GM18858 (cell line): ENCODE results near the gene BTBD16.

Source experiments
- ATAC-seq: cut with Tn5 transposase; IDR thresholded peaks from one replicate; pipeline ENCODE4 v1.9.1; 2021; ENCODE audit not compliant: unreplicated experiment

BTBD16 gene

DNA sequence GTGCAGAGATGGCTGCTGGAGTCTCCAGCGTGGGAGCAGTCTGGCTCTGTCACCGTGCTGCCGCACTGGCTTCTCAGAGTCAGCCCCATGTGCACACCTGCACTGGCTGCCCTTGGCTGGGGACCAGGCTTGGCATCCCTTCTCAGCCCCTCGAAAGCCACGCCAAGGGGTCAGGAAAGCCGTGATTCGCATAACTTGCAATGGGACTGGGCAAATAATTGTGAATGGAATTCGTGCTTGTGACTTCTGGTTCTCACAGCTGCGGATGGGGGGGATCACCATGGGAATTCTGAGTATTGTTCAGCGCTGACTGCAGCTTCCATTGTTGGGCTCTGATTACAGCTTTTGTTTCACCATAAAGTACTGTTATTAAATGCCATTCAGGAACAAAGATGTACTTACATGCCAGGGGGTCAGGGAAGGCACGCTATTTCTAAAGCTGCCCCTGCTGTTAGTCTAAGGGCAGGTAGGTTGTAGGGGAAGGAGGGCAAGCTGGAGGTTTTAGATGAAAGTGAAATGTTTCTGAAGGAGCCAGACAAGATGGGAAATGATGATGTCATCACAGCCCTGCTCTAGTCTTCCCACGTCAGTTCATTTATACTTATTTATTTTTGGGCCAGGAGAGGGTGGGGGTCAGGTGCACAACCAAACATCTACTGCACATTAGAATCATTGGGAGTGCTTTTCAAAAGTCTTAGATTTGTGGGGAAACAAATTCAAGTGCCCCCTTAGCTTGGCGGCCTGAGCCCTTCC, 97.6 kb downstream of the BTBD16 start:
- ATAC-seq, result no peak

DNA sequence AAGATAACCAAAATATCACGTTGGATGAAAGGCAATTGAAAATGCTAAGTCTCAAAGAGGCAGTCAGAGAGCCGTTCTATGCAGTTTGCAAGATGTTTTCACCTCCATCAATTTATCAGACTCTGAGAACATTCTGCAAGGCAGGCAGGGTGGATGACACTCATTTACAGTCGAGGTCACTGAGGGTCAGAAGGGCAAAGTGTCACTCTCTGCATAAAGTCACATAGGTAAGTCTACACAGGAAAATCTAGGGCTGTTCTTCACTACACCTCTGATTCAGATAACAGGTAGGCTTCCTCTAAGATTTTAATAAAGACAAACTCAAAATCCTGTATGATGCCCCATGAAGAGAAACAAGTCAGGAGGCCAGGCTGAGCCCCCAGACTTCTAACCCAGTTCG, 102.0 kb downstream of the BTBD16 start:
- ATAC-seq, result no peak

DNA sequence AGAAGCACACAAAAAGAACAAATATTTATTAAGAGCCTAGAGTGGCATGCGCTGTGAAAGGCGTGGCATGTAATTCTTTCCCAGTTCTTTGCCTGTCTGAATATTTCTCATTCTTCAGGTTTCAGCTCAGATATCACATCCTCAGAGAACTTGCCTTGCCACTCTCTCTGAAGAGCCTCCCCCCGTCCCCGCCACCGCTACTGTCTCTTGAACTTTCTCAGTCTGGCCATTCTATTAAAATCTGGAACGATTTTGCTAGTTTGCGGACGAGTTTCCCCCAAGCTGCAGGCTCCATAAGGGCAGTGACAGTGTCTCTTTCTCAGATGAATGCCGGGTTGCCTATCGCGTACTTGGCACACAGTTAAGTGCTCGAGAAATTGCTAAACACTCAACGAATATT, 102.6 kb downstream of the BTBD16 start:
- no peak for ATAC-seq

- ATAC-seq, result peak; percentile 84
Measured at GRCh38 chr10:122374237-122374858, 103.3 kb downstream of the BTBD16 start, which contains the start of gene PLEKHA1. Gene PLEKHA1, plus strand, starts transcription at chr10:122374708. Its CDS starts 18,493 bp downstream, at chr10:122393201.

- ATAC-seq, result peak; percentile 45
Measured at GRCh38 chr10:122374859-122375678, 104.0 kb downstream of the BTBD16 start.

DNA sequence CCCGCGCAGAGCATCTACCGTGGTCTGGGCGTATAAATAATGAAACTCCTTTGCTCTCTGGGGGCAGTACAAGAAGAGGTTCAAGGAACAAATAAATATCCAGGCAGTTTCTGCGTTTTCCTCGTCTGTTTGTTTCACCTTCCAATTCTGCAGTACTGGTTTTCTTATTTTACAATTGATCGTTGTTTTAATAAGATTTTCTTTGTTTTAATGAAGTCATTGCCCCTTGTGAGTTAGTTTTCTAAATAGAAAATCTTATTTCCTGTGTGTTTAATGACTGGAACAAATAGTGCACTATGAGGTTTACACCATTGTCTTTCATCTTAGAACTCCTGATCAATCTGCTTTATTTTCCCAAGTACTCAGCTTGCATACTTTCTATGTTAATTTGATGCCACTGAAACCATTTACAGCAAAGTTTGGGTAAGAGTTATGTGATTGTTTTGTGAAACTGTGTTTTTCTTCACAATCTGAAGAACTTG, 104.6 kb downstream of the BTBD16 start:
- no peak for ATAC-seq

DNA sequence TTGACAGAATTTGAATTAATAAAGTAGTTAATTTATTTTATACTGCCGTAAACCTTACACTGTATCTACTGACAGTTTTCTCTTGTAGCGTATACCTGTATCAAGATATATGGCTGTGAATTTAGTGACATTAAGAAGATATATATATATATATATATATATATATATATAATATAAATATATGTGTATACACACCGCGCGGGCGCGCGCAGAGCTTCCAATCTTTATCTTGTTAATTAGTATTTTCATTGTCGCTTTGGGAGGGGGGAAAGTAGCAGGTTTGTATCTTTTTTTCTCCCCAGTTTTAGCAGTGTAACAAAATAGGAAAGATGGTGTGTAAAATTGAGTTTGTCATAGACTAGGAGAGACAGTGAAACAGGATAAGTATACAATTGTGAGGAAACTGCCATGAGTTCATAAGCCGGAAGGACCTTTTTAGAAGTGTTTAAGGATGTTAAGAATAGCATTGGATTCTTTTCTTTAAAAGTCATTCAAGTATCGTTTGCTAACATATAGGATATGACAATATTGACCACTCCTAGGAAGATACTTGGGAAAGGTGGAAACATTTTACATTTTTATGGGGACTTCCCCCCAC, 105.4 kb downstream of the BTBD16 start:
- no peak for ATAC-seq

DNA sequence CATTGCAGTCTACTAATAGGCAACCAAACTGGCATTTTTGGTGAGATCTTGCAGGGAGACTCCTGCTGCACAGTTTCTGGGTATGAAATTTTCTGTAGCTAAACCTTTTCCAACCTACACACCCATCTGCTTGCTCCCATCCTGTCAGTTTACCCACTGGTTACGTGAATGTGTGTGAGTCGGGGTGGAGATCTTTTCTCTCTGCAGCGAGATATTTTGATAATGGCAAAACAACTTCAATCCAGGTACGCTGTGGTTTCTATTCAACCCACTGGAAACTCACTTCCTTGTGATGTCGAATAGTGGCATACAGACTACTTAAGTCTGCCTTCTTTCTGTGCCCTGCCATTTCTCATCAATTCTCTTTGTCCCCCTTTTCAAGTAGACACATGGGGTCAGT, 107.9 kb downstream of the BTBD16 start:
- ATAC-seq, result no peak

GRCh38 chr10:122379537-122379936, 108.4 kb downstream of the BTBD16 start:
- no peak for ATAC-seq

DNA sequence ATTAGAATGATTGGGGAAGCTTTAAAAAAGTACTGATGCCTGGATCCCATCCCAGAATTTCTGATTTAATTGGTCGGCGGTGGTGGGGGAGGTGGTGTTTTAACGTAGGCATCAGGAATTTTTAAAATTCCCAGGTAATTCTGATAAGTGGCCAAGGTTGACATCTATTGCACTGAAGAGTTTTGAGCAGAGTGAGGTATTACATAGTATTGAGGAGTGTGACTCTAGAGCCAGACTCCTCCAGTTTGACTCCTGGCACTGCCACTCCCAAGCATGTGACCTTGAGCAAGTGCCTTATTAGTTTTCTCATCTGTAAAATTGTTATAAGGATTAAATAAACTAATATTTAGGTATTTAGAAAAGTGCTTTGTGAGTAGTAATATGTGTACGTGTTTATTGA, 109.6 kb downstream of the BTBD16 start:
- ATAC-seq, result no peak

DNA sequence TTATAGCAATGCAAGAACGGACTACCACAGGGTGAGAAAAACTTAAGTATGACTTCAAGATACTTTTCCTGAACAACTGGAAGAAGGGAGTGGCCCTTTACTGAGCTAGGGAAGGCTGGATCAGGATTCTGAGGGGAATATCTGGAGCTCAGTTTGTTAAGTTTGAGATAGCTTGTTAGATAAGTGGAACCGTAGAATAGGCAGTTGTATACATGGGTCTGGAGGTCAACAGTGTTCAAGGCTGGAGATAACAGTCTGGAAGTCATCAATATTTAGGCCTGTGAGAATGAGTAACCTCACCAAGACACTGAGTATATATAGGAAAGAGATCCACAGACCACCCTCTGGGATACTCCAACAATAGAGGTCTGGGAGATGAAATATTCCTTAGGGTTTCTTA, 110.6 kb downstream of the BTBD16 start:
- no peak for ATAC-seq

DNA sequence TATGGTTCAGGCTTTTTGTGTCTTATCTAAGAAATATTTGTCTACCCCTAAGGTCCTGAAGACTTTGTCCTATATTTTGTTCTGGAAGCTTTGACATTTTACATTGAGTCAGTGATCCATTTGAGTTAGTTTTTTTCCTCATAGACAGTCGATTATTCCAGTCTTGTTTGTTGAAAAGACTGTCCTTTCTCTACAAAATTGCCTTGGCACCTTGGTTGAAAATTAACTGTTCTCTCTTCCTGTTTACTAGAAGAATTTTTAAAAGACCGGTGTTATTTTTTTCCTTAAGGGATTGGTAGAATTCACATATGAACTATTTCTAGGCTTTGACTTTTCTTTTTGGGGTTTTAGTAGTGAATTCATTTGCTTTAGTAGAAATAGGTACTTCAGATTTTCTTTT, 115.4 kb downstream of the BTBD16 start:
- no peak for ATAC-seq

GRCh38 chr10:122387572-122387971, 116.5 kb downstream of the BTBD16 start:
- no peak for ATAC-seq
